Left colon (tissue), 2 donors: Measurements from ENCODE around the gene SLC6A2. TPM values are rescaled to one million over a fixed set of nuclear protein-coding genes. Genes with fewer than 3 reads are reported as not detected.

Experiments used
- ATAC-seq: fragments of 200-7000 bp; cut with Tn5 transposase; one replicate; pipeline ENCODE4 v1.9.1; 2020; ENCODE audit warnings: mild to moderate bottlenecking, moderate library complexity
- DNase-seq, 2 donors: peaks; one replicate each; pipeline ENCODE4 v3.0.0-alpha.2; 2020
- intact Hi-C, 2 donors: fragments of 100-400 bp; cut with DNase I in 1 of 2; cut with micrococcal nuclease in 1 of 2; formaldehyde crosslinking; loops; one replicate each; pipeline versions ENCODE4 v1.11.2 to v1.14.0; 2022; cut with DNase I, micrococcal nuclease
- total RNA-seq, 2 donors: library from RNA; stranded (reverse); fragmentation: NEBNext Ultra II Directional; extraction: Animal tissue kit (Norgen Biotek cat#: 25700); gene quantifications; one replicate each; pipeline ENCODE4 v1.2.1, GENCODE V29; 2021
- donor health status: DM: no; HTN: no; CAD: no.
- donor health status: DM: yes; HTN: yes; CAD: no.

SLC6A2 gene
- total RNA-seq, 2 donors from 2014 or later, result 0.31 TPM; not detected in 1

DNA sequence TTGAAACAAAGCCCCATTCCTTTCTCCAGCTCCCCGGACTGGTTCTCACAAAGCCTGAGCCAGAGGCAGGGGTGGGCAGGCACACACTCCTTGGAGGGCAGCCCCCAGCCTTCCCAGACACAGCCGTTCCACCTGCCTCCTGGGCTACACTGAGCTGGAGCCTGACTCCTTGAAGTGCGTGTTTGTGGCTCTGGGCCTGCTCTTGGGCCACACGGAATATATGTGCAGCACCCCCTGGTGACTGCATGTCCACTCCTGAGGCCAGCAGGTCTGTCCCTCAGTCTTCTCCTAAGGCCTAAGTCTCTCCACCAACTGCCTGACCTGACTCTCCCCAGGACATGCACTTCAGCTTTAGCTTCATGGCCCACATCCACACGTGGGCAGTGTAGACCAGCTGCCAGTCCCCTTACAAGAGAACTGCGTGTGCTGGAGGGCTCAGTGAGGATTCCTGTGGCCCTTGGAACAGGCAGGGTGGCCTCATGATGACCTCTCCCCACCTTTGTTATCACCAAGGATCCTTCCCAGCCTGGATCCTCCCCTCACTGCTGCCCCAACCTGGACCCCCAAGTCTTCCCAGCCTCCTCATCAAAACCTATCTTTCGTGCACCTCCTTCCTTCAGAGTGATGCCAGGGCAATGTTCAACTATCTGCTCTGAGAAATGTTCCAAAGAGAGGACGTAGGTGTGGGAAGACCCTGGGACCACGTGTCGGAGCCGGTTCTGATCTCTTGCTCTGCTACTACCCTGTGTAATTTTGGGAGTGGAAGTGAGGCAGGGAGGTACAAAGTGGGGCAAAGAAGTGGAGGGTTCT, 12.4 kb upstream of the SLC6A2 start:
- DNase-seq (peak in 1 of 2 donors; percentile 24), ATAC-seq (peak; percentile 57)
- intact Hi-C loops, result no loop called here

DNA sequence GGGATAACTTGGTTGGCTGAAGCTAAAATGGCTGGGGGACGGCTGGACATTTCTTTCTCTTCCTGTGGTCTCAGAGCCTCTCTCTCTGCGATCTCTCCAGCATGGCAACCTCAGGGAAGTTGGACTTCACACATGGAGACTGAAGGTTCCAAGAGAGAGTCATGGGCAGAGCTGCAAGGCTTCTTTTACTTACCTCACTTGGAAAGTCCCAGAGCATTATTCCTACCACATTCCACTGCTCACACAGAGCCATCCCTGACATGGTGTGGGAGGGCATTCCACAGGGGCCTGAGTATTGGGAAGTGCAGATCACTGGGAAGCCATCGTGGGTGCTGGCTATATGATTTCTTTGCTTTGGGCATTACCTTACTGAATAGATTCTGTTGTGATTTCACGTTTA, 9.8 kb upstream of the SLC6A2 start:
- intact Hi-C loops, result no loop called here
- DNase-seq (no peak), ATAC-seq (no peak)

DNA sequence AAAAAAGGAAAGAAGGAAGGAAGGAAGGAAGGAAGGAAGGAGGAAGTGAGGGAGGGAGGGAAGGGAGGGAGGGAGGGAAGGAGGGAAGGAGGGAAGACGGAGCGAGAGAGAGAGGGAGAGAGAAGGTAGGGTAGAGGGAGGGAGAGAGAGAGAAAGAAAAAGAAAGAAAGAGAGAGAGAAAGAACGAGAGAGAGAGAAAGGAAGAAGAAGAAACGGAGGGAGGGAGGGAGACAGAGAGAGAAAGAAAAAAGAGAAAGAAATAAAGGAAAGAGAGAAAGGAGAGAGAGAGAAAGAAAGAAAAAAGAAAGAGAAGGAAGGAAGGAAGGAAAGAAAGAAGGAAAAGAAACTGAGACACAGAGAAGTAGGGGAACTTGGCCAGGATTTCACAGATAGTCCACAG, 8.4 kb upstream of the SLC6A2 start:
- intact Hi-C loops, result no loop called here
- DNase-seq, result no peak
- ATAC-seq, result no peak

DNA sequence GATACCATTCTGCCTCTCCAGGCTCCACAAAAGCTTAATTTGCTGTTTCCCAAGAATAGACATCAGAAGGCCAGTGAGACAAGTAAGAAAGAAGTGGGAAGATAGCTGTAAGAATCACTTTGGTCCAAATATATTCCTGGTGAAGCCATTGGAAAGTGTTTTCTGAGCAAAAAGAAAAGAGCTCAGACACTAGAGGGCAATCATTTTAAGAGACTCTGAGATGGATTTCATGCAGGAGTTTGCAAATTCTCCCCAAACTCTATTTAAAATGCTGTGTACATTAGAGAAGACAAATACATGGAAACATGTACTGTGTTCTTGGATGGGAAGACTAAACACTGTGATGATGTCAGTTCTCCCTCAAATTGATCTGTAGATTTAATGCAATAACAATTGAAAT, 8.0 kb upstream of the SLC6A2 start:
- intact Hi-C loops, result no loop called here
- ATAC-seq (no peak), DNase-seq (no peak)

DNA sequence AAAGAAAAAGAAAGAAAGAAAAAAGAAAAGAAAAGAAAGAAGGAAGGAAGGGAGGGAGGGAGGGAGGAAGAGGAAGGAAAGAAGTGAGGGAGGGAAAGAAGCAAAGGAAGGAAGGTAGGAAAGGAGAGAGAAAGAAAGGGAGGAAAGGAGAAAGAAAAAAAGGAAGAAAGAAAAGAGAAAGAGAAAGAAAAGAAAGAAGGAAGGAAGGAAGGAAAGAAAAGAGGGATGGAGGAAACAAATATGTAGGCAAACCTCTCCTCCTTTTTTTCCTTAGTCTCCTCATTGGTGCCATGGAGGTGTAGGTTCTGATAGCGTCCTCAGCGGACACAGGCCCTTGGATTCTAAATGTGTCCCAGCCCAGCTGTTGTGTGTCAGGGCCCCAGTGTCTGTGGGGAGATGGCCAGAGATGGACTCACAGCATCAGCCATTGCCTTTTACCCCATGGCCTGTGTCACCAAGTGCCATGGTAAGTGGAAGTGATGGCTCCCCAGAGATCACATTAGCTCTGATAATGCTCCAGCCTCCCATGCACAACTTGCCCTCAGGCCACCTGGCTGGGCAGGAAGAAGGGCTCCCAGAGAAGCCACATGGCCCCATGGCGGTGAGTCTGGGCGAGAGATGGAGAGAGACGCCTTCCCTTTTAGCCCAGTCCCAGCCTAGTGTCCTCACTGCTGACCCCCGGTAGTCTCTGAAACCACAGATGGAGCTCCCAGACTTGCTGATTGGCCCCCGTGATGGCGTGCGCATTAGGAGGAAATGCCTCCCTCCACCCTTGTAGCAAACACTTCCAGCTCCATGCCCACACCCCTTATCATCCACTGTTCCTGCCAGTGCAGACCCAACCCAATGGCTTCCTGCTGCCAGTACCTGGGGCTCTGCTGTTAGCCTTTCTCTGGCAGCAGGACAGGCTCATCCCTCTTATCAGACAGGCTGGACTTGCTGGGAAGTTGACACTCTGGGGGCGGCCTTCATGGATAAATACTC, 3.7 kb upstream of the SLC6A2 start:
- intact Hi-C loops, result no loop called here
- no peak for DNase-seq
- no peak for ATAC-seq

DNA sequence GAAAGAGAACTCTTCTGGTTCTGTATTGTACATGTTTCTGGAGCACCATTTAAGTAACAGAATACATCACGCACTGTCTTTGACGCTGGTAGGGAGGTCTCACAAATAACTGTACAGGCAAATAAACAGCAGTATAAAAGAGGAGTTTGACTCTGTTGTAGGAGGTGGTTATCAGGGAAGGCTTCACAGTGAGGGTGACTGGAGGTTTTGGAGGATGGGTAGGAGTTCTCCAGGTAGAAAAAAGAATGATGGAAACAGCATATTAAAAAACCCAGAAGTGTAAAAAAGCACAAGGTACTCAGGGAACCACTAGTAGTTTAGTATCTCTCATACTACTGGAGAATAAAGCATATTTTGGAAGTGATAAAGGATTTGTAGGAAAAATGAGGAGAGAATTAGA, 2.7 kb upstream of the SLC6A2 start:
- ATAC-seq, result no peak
- no peak for DNase-seq
- intact Hi-C loops, result no loop called here

DNA sequence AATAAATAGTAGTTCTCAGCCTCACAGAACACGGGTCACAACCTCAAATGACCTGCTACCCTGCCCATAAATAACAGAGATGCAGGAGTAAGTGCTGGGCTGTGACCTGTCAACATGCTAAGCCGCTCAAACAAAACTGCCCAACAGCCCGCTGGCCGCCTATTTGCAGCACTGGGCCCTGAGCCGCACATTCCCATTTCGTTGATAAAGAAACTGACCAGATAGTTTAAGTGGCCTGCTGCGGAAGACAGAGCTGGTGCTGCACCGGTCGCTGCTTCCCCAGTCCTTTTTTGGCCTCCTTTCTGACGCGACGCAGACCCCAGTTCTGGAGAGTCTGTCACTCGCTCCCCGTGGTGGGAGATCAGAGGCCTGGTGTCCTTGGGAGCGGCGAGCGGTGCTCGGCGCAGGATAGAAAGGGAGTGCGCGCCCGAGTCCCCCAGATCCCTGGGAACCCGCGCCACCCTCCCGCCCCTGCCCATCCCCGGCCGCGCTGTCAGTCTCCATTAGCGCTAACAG, 349 bp upstream of the SLC6A2 start:
- DNase-seq (no peak), ATAC-seq (no peak)
- intact Hi-C loops, result no loop called here

DNA sequence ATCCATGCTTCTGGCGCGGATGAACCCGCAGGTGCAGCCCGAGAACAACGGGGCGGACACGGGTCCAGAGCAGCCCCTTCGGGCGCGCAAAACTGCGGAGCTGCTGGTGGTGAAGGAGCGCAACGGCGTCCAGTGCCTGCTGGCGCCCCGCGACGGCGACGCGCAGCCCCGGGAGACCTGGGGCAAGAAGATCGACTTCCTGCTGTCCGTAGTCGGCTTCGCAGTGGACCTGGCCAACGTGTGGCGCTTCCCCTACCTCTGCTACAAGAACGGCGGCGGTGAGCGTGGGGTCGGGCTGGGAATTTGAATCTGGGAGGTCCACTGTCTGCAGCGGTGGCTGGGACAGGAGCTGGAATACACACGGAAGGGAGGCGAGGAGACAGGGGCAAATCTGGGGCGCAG, 904 bp downstream of the SLC6A2 start:
- intact Hi-C loops, result no loop called here
- ATAC-seq (no peak), DNase-seq (no peak)

DNA sequence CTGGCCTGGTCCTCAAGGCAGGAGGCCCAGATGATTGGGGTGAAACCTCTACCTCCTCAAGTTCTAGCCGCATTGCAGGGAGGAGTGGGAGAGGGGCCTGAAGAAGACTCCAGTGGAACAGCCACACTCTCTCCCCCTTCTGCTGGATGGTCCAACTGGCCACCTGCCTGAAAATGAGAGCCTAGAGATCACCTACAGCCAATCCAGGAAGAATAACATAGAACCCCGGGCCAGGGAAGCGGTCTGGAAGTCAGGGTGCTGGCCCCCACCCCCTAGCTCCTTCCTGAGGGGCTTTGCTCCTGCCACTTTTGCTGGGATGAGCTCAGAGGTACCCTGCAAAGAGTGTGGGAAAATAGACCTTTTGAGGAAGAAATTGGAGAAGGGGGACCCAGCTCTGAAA, 1.8 kb downstream of the SLC6A2 start:
- intact Hi-C loops, result no loop called here
- ATAC-seq (no peak), DNase-seq (no peak)

DNA sequence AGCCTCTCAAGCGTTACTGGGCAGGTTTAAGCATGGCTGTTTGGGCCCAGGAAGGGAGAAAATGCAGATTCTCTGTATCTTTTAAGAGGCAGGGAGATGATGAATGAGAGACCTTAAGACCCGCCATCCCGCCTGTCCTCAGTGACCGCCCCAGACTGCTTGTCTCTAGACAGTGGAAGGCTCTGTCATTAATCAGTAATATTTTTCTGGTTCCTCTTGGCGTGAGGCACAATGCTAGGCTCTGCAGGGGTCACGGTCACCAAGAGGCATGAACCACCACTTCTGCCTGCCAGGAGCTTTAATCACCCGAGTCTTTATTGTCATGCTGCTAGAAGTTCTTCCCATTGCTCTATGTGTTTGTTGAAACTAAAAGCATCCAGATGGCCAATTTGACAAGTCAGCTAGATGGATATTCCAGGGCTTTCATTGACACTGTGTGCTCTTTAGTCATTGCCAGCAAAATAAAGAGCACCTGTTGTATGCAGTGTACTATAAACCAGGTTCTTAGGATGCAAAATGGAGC, 3.2 kb downstream of the SLC6A2 start:
- no peak for ATAC-seq
- intact Hi-C loops, result no loop called here
- no peak for DNase-seq

DNA sequence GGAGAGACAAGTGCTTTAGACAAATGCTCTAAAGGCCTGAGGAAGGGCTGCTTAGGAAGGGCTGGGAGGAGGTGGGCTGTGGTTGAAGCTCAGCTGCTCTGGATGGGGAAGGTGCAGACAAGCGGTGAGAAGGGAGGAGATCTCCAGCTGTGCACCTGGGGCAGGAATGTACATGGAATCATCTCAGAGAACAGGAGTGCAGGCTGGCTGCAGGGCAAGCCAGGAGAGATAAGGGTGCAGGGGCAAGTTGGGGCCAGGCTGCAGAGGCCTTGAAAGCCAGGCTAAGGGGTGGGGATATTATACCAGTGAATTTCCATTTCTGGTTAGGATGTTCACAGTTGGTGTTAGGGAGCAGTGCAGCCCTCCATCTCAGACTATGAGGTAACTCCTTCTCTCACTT, 4.2 kb downstream of the SLC6A2 start:
- DNase-seq (no peak), ATAC-seq (no peak)
- intact Hi-C loops, result no loop called here

DNA sequence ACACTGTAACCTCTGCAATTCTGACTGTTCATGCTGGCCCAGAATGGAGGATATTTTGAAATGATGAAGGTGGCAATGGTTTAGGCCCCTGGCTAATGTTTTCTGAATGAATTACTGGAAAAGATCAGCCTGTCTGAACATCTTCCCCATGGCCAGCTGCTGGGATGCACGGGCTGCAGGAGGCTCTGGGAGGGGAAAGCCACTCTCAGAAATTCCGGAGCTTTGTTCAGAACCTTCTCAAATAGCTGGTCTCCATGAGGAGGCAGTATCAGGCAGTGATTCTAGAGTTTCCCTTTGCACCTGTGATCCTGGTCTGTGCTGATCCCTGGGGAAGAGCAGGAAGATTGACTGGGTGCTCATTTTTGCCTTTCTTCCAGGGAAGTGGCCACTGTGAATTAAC, 5.0 kb downstream of the SLC6A2 start:
- intact Hi-C loops, result no loop called here
- ATAC-seq, result no peak

DNA sequence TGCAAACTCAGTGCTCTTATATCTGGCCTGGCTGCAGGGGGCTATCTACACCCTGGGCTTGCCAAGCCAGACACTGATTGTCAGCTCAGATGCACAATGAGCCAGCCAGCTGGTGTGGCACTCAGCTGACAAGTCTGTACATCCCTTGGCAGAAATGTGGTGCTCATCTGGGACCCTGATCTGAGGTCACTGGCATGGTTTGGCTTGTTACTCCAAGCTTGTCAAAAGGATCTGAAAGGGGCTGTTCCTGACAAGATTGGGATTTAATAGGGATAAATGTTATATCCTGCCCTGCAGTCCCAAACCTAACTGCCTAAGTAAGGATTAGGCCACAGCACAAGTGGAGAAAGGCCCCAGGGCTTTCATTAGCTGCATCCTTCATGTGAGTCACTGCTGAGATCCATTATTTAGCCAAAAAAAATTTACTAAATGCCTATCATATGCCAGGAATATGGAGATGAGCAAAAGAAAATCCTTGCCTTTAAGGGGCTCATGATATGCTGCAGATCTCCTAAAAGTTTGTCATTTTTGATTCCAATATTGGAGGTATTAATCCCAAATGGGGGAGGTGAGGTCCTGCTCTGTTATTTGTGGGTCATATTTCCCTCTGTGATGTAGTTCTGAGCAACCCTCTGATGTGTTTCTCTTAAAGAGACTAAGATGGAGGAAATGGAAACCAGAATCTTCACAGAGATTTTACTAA, 6.3 kb downstream of the SLC6A2 start:
- intact Hi-C loops, result no loop called here
- ATAC-seq (no peak), DNase-seq (no peak)

More for the DNA sequence above, 5.0 kb downstream of the SLC6A2 start:
- no peak for DNase-seq

DNA sequence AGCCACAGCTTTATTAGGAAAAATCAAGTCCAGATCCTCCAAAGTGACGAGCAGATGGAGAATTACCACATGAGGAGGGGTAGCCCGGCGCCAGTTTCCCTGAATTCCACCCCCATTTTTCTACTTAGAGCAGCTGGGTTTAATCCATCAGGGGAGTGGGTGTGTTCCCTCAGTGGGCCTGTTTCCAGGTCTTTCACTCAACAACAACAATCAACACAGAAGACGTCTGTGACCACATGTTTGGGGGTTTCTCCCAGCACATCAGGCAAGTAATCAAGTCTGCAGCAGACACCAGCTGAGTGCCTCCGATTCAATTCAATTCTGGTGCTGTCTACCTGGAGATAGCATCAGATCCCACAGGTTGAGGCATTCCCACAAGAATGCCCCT, 6.8 kb downstream of the SLC6A2 start:
- no peak for DNase-seq

DNA sequence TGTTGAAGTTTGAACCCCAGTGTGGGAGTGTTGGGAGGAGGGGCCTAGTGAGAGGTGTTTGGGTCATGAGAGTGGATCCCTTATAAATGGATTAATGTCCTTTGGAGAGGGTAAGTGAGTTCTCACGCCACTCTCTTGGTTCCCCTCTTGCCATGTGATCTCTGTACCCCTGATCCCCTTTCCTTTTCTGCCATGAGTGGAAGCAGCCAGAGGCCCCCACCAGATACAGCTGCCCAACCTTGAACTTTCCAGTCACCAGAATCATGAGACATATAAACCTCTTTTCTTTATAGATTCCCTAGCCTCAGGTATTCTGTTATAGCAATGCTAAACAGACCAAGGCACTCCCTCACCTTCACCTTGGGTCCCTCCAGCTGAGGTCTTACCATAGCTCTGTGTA, 7.4 kb downstream of the SLC6A2 start:
- ATAC-seq (no peak), DNase-seq (no peak)
- intact Hi-C loops, result no loop called here

More for the DNA sequence above, 6.8 kb downstream of the SLC6A2 start:
- no peak for ATAC-seq
- intact Hi-C loops, result no loop called here

DNA sequence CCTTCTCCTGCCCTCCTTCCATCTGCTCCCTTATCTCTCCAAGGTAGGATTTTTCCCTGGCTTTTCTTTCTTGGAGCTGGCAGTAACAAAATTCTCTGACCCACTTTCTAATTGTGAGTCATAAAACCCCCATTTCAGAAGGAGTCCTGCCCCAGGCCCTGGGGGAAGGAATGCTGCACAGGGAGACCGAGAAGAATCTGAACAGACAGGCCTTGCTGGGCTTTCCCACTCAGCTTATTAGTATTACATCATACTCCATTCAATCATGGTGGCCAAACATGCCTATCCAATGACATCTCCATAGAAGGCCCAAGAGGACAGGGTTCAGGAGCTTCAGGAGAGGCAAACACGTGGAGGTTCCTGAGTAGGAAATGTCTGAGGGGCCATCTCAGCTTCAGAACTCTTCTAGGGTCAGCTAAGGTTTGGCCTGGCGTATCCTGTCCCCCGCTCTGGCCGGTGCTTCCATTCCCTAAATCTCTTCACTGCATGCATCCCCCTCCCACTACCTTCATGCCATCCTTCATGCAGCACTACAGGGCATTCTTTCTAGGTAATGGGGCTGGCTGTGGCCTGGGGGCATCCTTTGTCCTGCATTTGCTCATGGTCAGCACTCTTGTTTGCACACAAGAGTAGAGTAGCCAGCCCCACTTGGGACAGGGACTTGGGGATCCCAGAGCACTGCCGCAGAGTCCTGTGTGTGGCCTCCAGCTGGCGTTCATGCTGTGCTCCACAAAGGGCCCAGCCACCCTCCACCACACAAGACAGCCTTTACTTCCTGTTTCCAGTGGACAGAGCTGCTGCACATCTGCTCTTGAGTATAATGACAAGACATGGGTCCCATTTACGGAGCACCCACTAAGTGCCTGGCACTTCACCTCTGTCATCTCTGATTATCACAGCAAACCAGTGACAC, 8.2 kb downstream of the SLC6A2 start:
- intact Hi-C loops, result no loop called here
- DNase-seq (no peak), ATAC-seq (no peak)

DNA sequence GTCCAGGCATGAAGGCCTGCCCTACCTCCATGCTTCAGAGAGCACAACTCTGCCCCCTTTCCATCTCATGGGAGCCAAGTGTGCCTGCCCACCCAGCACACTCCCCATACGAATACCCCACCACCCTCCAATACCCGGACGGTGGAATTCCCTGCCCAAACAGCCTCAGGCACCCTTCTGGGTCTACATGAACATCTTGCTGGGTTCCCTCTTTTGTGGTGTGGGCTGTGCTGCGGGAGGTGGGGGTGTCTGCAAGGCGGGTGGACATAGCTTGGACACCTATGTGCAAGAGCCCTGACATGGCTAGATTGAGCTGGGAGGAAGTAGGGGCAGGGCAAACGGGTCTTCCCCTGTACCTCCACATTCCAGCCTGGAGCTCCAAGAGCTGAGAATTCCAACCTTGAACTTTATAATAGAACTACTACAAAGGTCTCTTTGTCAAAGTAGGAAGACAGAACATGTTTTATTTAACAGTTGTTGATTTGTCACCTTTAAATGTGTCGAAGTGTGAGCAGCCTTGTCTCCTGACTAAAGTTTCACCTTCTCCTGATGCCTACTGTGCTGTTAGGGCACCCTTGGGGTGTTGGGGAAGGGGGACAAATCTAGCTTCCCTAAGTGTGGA, 9.1 kb downstream of the SLC6A2 start:
- intact Hi-C loops, result no loop called here
- ATAC-seq, result no peak

DNA sequence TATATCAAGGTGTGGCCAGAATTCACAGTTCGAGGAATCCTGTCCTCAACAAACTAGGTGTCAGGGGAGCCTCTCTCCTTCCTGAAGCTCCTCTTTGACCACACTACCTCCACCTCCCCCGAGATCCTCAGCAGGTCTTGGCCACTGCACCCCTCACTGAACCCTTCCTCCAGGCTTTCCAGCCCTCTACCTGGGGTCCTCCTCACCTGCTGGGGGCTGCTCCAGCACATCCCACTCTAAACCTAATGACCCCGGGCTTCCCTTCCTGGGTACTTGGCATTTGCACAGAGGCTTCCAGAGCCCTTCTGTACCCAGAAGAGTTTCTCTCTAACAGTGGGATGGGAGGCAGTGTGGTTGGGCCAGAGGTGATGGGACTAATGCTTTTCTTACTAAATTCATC, 9.7 kb downstream of the SLC6A2 start:
- ATAC-seq (no peak), DNase-seq (no peak)
- intact Hi-C loops, result no loop called here

More for the DNA sequence above, 9.1 kb downstream of the SLC6A2 start:
- no peak for DNase-seq
